Stimulated activated CD8-positive, alpha-beta memory T cell treated with anti-CD3 and anti-CD28 coated beads, Interleukin-7, amount 100 ng/mL, for 24 hours (primary cell): Measurements from ENCODE around the gene ANLN.
"Not testable (repeated sequence)": the region's sequence is repeated elsewhere in the genome, so short reads cannot be mapped to it uniquely, and the experiment has no call there.

Source experiments
- DNase-seq: peaks from one replicate; pipeline ENCODE4 v3.0.0-alpha.2; 2020; ENCODE audit warnings: low read depth

ANLN gene

DNA sequence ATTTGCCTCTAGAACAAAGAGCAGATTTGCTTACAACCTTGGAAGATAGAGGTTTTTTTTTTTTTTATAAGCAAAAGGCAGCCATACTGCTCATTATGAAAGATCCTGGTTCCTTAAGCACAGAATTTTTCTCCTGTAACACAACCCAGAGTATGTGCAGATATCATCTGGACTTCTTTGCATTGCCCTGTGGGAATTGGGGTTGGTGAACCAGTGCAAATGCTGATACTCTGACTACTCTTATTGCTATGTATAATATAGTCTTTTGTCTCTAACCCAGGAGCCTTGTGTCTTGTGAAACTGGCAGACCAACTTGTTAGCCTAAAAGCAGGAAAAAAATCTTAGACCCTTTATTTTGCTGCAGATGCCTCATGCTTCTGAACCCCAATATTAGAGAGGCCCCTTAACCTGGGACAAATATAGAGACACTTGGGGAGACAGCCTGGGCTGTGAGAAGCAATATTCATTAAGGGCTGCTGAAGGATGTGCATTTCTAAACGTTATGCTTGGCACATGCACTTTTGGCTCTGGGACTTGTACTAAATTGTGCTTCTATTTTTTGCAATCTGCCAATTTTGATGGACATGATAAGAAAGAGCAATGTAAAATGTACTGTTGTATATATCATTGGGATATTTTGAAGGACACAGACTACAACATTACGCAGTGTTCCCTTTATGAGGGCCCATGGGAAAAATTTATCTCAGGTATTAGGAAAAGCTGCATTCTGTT lies 78.9 kb downstream of the ANLN start:
- DNase-seq = no peak

DNA sequence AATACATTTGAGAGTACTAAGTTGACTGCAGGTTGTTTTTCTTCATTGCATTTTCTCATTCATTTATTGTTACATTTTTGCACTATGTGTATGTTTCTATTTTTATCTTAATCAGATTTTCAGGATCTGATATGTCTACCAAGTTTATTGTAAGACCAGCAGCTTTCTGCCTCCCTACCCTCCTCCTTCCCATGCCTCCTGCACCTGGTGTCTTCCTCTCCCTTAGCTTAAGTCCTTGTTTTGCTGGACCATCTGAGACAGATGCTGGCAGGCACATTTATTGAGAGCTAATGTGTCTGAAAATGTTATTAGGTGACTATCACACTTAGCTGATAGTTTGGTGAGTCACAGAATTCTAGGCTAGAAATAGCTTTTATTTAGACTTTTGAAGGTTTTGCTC lies 79.6 kb downstream of the ANLN start:
- no peak for DNase-seq

- DNase-seq = no peak
Measured at GRCh38 chr7:36472141-36472729, 82.6 kb downstream of the ANLN start.

DNA sequence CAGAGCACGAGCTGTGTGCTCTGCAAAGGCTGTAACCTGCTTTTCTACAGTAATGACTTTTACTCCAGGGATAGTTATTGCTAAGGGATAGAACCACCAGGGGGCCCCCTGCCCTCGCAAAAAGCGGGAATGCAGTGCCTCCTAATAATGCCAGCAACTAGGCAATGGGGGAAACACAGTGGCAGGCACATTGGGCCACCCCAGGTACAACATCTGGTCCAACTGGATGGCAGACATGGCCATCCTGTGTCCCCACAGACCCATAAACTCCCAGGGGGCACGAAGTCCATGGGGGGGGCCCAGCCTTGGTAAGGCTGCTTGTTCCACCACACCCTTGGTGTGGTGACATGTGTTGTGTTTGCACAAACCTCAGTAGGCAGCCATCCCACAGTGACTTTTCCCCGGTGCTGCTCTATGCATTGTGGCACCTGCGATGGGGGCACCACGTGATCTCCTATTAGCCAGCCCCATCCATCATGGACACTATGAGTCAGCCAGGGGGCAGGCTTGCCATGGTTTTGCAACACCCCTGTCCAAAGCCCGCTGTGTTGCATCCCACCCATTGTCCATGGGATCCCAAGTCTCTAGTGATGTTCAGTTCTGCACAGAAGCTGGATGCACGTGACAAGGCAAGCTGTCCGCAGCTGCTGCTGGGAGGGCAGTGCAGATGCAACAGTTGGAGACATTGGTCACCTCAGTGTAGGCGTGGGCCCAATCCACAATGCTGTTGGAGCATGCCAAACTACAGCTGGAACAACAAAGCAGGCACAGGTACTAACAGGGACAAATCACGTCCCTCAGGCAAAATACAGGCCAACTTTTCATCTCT lies 84.0 kb downstream of the ANLN start:
- no peak for DNase-seq

DNA sequence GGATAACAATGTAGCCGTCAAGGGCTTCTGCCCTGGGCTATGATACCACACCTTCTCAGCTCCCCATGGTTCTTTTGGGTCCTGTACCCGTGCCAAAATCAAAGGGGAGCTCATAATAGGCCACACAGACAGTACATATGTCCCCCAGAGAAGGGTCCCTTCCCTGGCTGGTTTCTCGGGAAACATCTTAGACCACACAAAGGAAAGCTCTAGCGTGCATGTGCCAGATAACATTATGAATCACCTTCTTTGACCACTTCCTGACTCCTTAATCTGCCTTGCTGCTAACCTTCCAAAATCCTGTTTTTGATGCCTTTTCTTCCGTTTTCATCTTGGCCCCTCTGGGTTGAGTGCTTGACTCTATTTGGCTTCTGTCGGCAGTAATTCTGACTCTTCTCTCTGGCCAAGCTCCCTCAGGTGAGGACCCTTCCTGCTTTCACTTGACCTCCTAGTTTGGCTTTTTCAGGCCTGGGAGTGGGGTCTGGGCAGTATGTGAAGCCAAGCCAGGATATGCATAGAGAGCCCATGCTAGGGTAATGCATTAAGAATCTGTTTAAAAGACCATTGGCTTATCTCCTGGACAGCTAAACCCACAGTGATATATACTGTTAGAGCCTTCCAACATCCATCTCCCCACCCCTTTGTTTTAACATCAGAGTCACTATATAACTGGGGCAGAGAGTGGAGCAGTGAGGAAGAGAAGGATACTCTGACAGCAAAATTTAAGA lies 84.8 kb downstream of the ANLN start:
- no peak for DNase-seq

- DNase-seq = no peak
Measured at GRCh38 chr7:36475011-36475342, 85.3 kb downstream of the ANLN start.

- no peak for DNase-seq
Measured at GRCh38 chr7:36475381-36475780, 85.7 kb downstream of the ANLN start.

GRCh38 chr7:36478745-36479144 lies 89.1 kb downstream of the ANLN start:
- DNase-seq = no peak

GRCh38 chr7:36483853-36484252 lies 94.2 kb downstream of the ANLN start:
- not testable (repeated sequence) for DNase-seq

- DNase-seq = no peak
Measured at GRCh38 chr7:36484265-36484664, 94.6 kb downstream of the ANLN start.

DNA sequence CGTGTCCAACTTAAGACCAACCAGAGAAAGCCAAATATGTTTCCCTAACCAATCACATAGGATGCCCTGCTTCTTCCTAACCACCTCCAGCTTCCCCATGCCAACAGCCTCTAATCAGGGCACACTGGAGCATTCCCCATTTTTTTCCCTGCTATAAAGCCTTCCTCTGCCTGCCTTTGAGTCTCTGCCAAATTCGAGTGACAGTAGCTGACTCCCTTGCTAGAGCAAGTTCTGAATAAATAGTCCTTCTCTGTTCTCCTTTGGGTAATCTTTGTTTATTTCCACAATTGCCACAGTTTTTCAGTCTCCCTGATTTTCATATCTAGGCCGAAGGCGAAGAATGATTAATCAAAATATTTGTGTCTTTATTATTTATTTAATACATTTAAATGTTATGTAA lies 96.7 kb downstream of the ANLN start:
- DNase-seq = no peak

GRCh38 chr7:36487756-36488336 lies 98.2 kb downstream of the ANLN start:
- no peak for DNase-seq

DNA sequence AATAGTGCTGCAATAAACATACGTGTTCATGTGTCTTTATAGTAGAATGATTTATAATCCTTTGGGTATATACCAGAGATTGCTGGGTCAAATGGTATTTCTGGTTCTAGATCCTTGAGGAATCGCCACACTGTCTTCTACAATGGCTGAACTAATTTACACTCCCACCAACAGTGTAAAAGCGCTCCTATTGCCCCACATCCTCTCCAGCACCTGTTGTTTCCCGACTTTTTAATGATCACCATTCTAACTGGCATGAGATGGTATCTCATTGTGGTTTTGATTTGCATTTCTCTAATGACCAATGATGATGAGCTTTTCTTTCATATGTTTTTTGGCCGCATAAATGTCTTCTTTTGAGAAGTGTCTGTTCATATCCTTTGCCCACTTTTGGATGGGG lies 99.0 kb downstream of the ANLN start:
- DNase-seq = not testable (repeated sequence)

DNA sequence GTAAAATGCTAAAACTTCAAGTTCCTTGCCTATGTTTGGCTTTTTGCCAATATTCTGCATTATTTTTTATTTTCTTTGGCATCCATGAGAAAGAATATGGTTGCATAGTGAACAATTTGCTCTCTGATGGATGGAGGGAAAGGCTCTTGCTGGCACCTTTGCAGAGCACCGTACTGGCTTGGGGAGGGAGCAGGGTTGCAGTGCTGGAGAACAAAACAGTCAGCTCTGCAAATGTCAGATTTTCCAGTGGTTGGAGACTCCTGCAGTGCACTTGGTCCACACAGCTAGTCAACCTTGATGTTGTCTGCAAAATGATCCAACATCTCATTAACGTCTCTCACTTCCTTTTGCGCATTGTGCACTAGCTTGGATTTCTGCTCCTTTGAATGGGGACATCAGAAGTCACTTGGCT lies 100.8 kb downstream of the ANLN start:
- DNase-seq = no peak

DNA sequence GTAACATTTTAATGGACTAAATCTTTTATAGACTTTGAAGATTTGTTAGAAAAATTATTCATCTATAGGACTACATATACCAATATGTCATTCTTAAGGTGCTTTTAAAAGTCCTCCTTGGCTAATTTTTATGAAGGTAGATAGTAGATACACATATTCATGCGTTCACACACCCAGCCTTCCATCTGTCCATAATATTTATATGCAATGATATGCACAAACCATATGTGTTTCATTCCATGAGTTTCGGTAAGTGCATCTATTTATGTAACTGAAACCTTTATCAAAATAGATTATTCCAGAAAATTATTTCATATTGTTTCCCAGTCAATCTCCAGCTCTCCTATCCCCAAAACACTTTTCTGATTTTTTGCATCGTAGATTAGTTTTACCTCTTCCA lies 101.7 kb downstream of the ANLN start:
- no peak for DNase-seq

DNA sequence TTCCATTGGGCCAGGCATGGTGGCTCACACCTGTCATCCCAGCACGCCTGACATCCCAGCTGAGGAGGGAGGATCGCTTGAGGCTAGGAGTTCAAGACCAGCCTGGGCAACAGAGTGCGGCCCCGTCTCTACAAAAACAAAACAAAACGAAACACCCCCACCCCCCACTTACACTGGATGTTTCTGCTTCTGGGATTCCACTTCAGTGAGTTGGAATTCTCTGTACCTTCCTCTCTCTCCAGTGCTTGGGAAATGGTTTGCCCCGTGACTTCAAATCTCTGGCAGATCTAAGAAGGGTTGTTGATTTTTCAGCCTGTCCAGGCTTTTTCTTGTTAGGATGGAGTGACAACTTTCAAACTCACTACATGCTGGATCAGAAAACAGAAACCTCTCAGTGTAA lies 106.9 kb downstream of the ANLN start:
- DNase-seq = no peak

GRCh38 chr7:36497176-36497575 lies 107.5 kb downstream of the ANLN start:
- DNase-seq = not testable (repeated sequence)

DNA sequence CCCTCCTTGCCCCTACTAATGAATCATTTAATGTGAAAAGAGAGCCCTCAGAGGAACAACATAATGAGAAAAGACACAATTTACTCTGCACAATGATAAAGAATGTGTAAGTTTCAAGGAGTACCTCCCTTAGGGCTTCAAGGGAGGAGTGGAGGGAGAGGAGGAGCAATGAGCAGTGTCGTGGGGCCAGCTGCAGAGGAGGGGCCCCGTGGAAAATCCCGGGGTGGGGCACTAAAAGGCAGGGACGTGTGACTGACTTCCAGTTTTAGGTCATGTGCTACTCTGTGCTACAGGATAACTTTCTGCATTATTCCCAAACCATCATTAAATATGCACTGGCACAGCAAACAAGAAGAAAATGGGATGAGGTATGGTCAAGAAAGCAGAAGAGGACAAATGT lies 108.1 kb downstream of the ANLN start:
- no peak for DNase-seq
